Caco-2 (cell line): ENCODE measurements around the gene ENTPD1. TPM values are rescaled to one million over a fixed set of nuclear protein-coding genes. Genes with fewer than 3 reads are reported as not detected.

Experiments used
- BruUV-seq: library from RNA; stranded (reverse); fragments of 400-500 nt; replicated peaks from 2 replicates; lab custom pipeline; 2021; lab: Mats Ljungman, UMichigan
- CTCF ChIA-PET: fragments of 300-600 bp; sonication (Branson Sonifier 250); formaldehyde crosslinking; loops from one replicate; lab custom pipeline; 2022; ENCODE audit warnings: antibody characterized with exemption; lab: Charles Lee
- POLR2A ChIA-PET: fragments of 300-600 bp; sonication (Branson Sonifier 250); formaldehyde crosslinking; loops from one replicate; lab custom pipeline; 2022; ENCODE audit warnings: antibody characterized with exemption; lab: Charles Lee
- DNase-seq, 2 experiments: peaks; one replicate each; pipeline versions ENCODE4 v3.0.0 to v3.0.0-alpha.2; 2020 to 2022
- H3K27me3 ChIP-seq: replicated peaks from 2 replicates; pipeline ENCODE4 v1.6.0; 2011; ENCODE audit warnings: low read length; ENCODE audit not compliant: control insufficient read depth, insufficient read depth
- H3K36me3 ChIP-seq: 2 replicates; pipeline ENCODE4 v1.5.1; 2011; ENCODE audit warnings: low read length; ENCODE audit not compliant: control insufficient read depth, insufficient read depth
- H3K4me1 ChIP-seq: fragments of 250-450 bp; sonication (Bioruptor Pico); 2 replicates; pipeline ENCODE4 v1.5.1; 2020; ENCODE audit warnings: mild to moderate bottlenecking
- H3K4me3 ChIP-seq: 2 replicates; pipeline ENCODE4 v1.5.1; 2011; ENCODE audit warnings: low read depth, mild to moderate bottlenecking, control low read depth, low read length
- H3K9me3 ChIP-seq: fragments of 250-450 bp; sonication (Bioruptor Pico); 2 replicates; pipeline ENCODE4 v1.5.1; 2020; ENCODE audit warnings: mild to moderate bottlenecking, moderate library complexity
- H3K27ac Mint-ChIP-seq: one replicate; pipeline ENCODE4 v1.8.0; 2022; ENCODE audit warnings: mixed read lengths; ENCODE audit not compliant: unreplicated experiment
- H3K27me3 Mint-ChIP-seq: one replicate; pipeline ENCODE4 v1.8.0; 2022; ENCODE audit warnings: mixed read lengths; ENCODE audit not compliant: insufficient read depth, unreplicated experiment
- H3K36me3 Mint-ChIP-seq: one replicate; pipeline ENCODE4 v1.8.0; 2022; ENCODE audit warnings: mild to moderate bottlenecking, mixed read lengths; ENCODE audit not compliant: insufficient read depth, unreplicated experiment
- H3K4me1 Mint-ChIP-seq: one replicate; pipeline ENCODE4 v1.8.0; 2022; ENCODE audit warnings: low read depth, mixed read lengths; ENCODE audit not compliant: unreplicated experiment
- H3K4me3 Mint-ChIP-seq: one replicate; pipeline ENCODE4 v1.8.0; 2022; ENCODE audit warnings: mild to moderate bottlenecking, moderate library complexity, mixed read lengths; ENCODE audit not compliant: unreplicated experiment
- H3K9me3 Mint-ChIP-seq: one replicate; pipeline ENCODE4 v1.8.0; 2022; ENCODE audit warnings: mixed read lengths; ENCODE audit not compliant: unreplicated experiment
- CTCF ChIP-seq, 2 experiments: fragments of 200-600 bp in 1 of 2; IDR thresholded peaks; 1 replicate in 1 of 2; 2 replicates in 1 of 2; pipeline versions ENCODE4 v1.5.1 to v1.8.0; 2011 to 2022; ENCODE audit warnings: antibody characterized with exemption in 1 of 2, control low read depth in 1 of 2, inconsistent platforms in 1 of 2, low read depth in 1 of 2, low read length in 1 of 2, mild to moderate bottlenecking in 1 of 2, moderate library complexity in 1 of 2; ENCODE audit not compliant: insufficient read depth in 1 of 2, severe bottlenecking in 1 of 2, unreplicated experiment in 1 of 2
- intact Hi-C: fragments of 100-400 bp; cut with micrococcal nuclease; formaldehyde crosslinking; loops from one replicate; pipeline ENCODE4 v1.10.0; 2022; ENCODE audit not compliant: unreplicated experiment
- total RNA-seq: library from RNA; stranded (reverse); gene quantifications from 2 replicates; pipeline ENCODE4 v1.2.3, GENCODE V29; 2022

ENTPD1 gene
- total RNA-seq, 1 experiment from 2014 or later: 2.2 TPM

- no peak for DNase-seq
- intact Hi-C loops: no loop called here
- Mint-ChIP-seq H3K4me1 (no peaks in the 10 kb centered on the region), H3K27ac (no peak overlapping the region), H3K27me3 (no peaks in the 10 kb centered on the region), H3K36me3 (peaks cover 20% of the 10 kb centered on the region), H3K9me3 (peaks cover 10% of the 10 kb centered on the region), H3K4me3 (no peak overlapping the region)
- no TSS peak for BruUV-seq
- H3K27me3 ChIP-seq: no peaks in the 10 kb centered on the region
- H3K4me3 ChIP-seq: no peak overlapping the region
- ChIA-PET CTCF (no interaction called here), POLR2A (no interaction called here)
- no peaks in the 10 kb centered on the region for H3K9me3 ChIP-seq
- H3K36me3 ChIP-seq: 0 out of 2 replicates have a peak, but pooled peaks cover 1% of the 10 kb centered on the region
- peaks cover 8% of the 10 kb centered on the region; the same call in 1 of the 2 replicates for H3K4me1 ChIP-seq
- TF ChIP-seq CTCF (IDR thresholded peaks at IDR 0.05; ENCODE audit: insufficient read depth in 1 of 2, low read depth in 1 of 2, low read length in 1 of 2, severe bottlenecking in 1 of 2, unreplicated experiment in 1 of 2): no peak
Measured at GRCh38 chr10:95877881-95878280, 121.9 kb downstream of the ENTPD1 start.

DNA sequence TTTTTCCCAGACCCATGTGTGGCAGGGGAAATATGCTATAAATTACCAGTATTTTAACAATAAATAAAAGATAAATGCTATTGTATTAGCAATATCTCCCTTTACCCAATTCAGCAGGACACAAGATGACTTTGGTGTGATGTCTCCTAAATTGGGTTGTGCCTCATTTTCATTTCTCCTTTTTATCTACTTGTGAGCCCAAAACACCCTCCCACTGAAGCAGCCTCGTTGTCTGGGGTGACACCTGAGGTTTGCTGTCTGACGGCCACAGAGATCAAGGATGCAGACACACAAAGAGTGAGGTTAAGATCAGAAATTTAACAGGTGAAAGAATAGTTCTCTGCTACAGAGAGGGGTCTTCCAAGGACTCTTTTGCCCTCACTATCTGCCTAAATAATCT is 124.7 kb downstream of the ENTPD1 start:
- CTCF ChIA-PET: no interaction called here
- Mint-ChIP-seq H3K36me3 (peaks cover 1% of the 10 kb centered on the region), H3K27ac (no peak overlapping the region), H3K4me1 (no peaks in the 10 kb centered on the region), H3K27me3 (no peaks in the 10 kb centered on the region), H3K9me3 (peaks cover 2% of the 10 kb centered on the region), H3K4me3 (no peak overlapping the region)
- H3K4me1 ChIP-seq: peaks cover 8% of the 10 kb centered on the region; the same call in 1 of the 2 replicates
- POLR2A ChIA-PET: no interaction called here
- no peaks in the 10 kb centered on the region for H3K27me3 ChIP-seq
- TF ChIP-seq CTCF (IDR thresholded peaks at IDR 0.05; ENCODE audit: insufficient read depth in 1 of 2, low read depth in 1 of 2, low read length in 1 of 2, severe bottlenecking in 1 of 2, unreplicated experiment in 1 of 2): no peak
- intact Hi-C loops: no loop called here
- H3K9me3 ChIP-seq: no peaks in the 10 kb centered on the region
- H3K36me3 ChIP-seq: no peaks in the 10 kb centered on the region
- no TSS peak for BruUV-seq
- H3K4me3 ChIP-seq: no peak overlapping the region
- no peak for DNase-seq

- no peak for TF ChIP-seq CTCF (IDR thresholded peaks at IDR 0.05; ENCODE audit: insufficient read depth in 1 of 2, low read depth in 1 of 2, low read length in 1 of 2, severe bottlenecking in 1 of 2, unreplicated experiment in 1 of 2)
- Mint-ChIP-seq H3K36me3 (no peaks in the 10 kb centered on the region), H3K27me3 (no peaks in the 10 kb centered on the region), H3K4me1 (no peaks in the 10 kb centered on the region), H3K9me3 (no peaks in the 10 kb centered on the region), H3K4me3 (no peak overlapping the region), H3K27ac (no peak overlapping the region)
- H3K36me3 ChIP-seq: no peaks in the 10 kb centered on the region
- H3K4me1 ChIP-seq: peaks cover 8% of the 10 kb centered on the region; the same call in 1 of the 2 replicates
- H3K9me3 ChIP-seq: no peaks in the 10 kb centered on the region
- POLR2A ChIA-PET: no interaction called here
- H3K27me3 ChIP-seq: no peaks in the 10 kb centered on the region
- intact Hi-C loops: no loop called here
- no peak overlapping the region for H3K4me3 ChIP-seq
- DNase-seq: no peak
- BruUV-seq: no TSS peak
- CTCF ChIA-PET: no interaction called here
Measured at GRCh38 chr10:95881316-95881715, 125.4 kb downstream of the ENTPD1 start.
